HCT116 (cell line): ENCODE data around the gene MT3. TPM values are rescaled to one million over a fixed set of nuclear protein-coding genes. Genes with fewer than 3 reads are reported as not detected.

Experiments
- ATAC-seq: fragments of 200-7000 bp; cut with Tn5 transposase; 2 replicates; pipeline ENCODE4 v1.9.1; 2020; ENCODE audit warnings: mild to moderate bottlenecking, moderate library complexity
- BruUV-seq: library from RNA; stranded (reverse); fragments of 400-500 nt; replicated peaks from 2 replicates; lab custom pipeline; 2021; lab: Mats Ljungman, UMichigan
- CTCF ChIA-PET: fragments of 300-600 bp; sonication (Branson Sonifier 250); formaldehyde crosslinking; loops from one replicate; lab custom pipeline; 2021; ENCODE audit warnings: antibody characterized with exemption; lab: Charles Lee
- POLR2A ChIA-PET: fragments of 300-600, 350-600 bp; sonication (Branson Sonifier 250); formaldehyde crosslinking; loops from one replicate; lab custom pipeline; 2021; ENCODE audit warnings: antibody characterized with exemption; lab: Charles Lee
- RAD21 ChIA-PET, 2 experiments: fragments of 300-600 bp; sonication (Branson Sonifier 250); formaldehyde crosslinking; loops; one replicate each; lab custom pipeline; 2023; ENCODE audit warnings: low total read pairs in 2 of 2; ENCODE audit not compliant: uncharacterized antibody in 2 of 2, unreplicated experiment in 2 of 2, low non-redundant PET in 1 of 2; lab: Charles Lee
- DNase-seq: peaks from one replicate; pipeline ENCODE4 v3.0.0-alpha.2; 2010; ENCODE audit warnings: low read depth, low spot score
- H2AFZ ChIP-seq: fragments of 200-600 bp; shearing (Covaris generic), sonication (generic); 2 replicates; pipeline ENCODE4 v1.6.1; 2017; ENCODE audit warnings: low read depth, mixed run types, mixed read lengths, antibody characterized with exemption, low read length; ENCODE audit not compliant: poor library complexity, severe bottlenecking
- H3K27ac ChIP-seq: 2 replicates; pipeline ENCODE4 v1.5.1; 2012; ENCODE audit warnings: low read depth, low read length
- H3K27me3 ChIP-seq: fragments of 200-600 bp; sonication (generic); 2 replicates; pipeline ENCODE4 v1.6.1; 2016; ENCODE audit warnings: mixed run types, low read length, mixed read lengths; ENCODE audit not compliant: insufficient read depth
- H3K36me3 ChIP-seq, 2 experiments: fragments of 200-500 bp in 1 of 2; fragments of 200-600 bp in 1 of 2; sonication (Bioruptor generic) in 1 of 2; sonication (generic) in 1 of 2; 2 replicates each; pipeline versions ENCODE4 v1.5.1 to v1.6.1; 2014 to 2016; ENCODE audit warnings: low read length in 2 of 2, inconsistent platforms in 1 of 2, mixed read lengths in 1 of 2, mixed run types in 1 of 2; ENCODE audit not compliant: insufficient read depth in 2 of 2, control insufficient read depth in 1 of 2
- H3K4me1 ChIP-seq, 2 experiments: fragments of 200-600 bp in 1 of 2; sonication (generic) in 1 of 2; 2 replicates each; pipeline versions ENCODE4 v1.5.1 to v1.6.1; 2012 to 2017; ENCODE audit warnings: low read length in 2 of 2, inconsistent platforms in 1 of 2, mild to moderate bottlenecking in 1 of 2, mixed read lengths in 1 of 2, mixed run types in 1 of 2, moderate library complexity in 1 of 2; ENCODE audit not compliant: insufficient read depth in 2 of 2, control insufficient read depth in 1 of 2
- H3K4me2 ChIP-seq: fragments of 200-600 bp; sonication (generic); 2 replicates; pipeline ENCODE4 v1.6.1; 2017; ENCODE audit warnings: mixed run types, low read length, mixed read lengths
- H3K4me3 ChIP-seq, 2 experiments: fragments of 200-600 bp in 1 of 2; sonication (generic) in 1 of 2; replicated peaks in 1 of 2; 2 replicates each; pipeline ENCODE4 v1.5.1; 2011 to 2016; ENCODE audit warnings: low read length in 2 of 2, control low read depth in 1 of 2, low read depth in 1 of 2, mild to moderate bottlenecking in 1 of 2, mixed read lengths in 1 of 2, mixed run types in 1 of 2
- H3K79me2 ChIP-seq: fragments of 200-600 bp; sonication (generic); 2 replicates; pipeline ENCODE4 v1.6.1; 2017; ENCODE audit warnings: mild to moderate bottlenecking, mixed run types, low read length, moderate library complexity, mixed read lengths; ENCODE audit not compliant: insufficient read depth
- H3K9ac ChIP-seq: fragments of 200-600 bp; sonication (generic); 2 replicates; pipeline ENCODE4 v1.6.1; 2016; ENCODE audit warnings: low read length, mixed read lengths
- H3K9me2 ChIP-seq: fragments of 200-600 bp; sonication (generic), shearing (Covaris generic); 2 replicates; pipeline ENCODE4 v1.6.1; 2017; ENCODE audit warnings: mixed run types, mild to moderate bottlenecking, moderate library complexity; ENCODE audit not compliant: insufficient read depth
- H3K9me3 ChIP-seq, 2 experiments: fragments of 200-500 bp in 1 of 2; fragments of 200-600 bp in 1 of 2; sonication (Bioruptor generic) in 1 of 2; sonication (generic) in 1 of 2; 2 replicates each; pipeline ENCODE4 v1.6.1; 2014 to 2017; ENCODE audit warnings: low read length in 2 of 2, mixed read lengths in 2 of 2, inconsistent platforms in 1 of 2, low read depth in 1 of 2, mild to moderate bottlenecking in 1 of 2, mixed run types in 1 of 2, moderate library complexity in 1 of 2; ENCODE audit not compliant: control insufficient read depth in 1 of 2, insufficient read depth in 1 of 2
- H4K20me1 ChIP-seq: fragments of 200-600 bp; sonication (generic), shearing (Covaris generic); 2 replicates; pipeline ENCODE4 v1.6.1; 2017; ENCODE audit warnings: mixed run types, mild to moderate bottlenecking, moderate library complexity; ENCODE audit not compliant: insufficient read depth
- ATF3 ChIP-seq: IDR thresholded peaks from 2 replicates; pipeline ENCODE4 v1.6.1; 2012
- CBX3 ChIP-seq: IDR thresholded peaks from 2 replicates; pipeline ENCODE4 v1.6.1; 2012; ENCODE audit warnings: low read depth
- EGR1 ChIP-seq: IDR thresholded peaks from 2 replicates; pipeline ENCODE4 v1.6.1; 2012; ENCODE audit warnings: low read depth
- ELF1 ChIP-seq: IDR thresholded peaks from 2 replicates; pipeline ENCODE4 v1.6.1; 2012; ENCODE audit warnings: low read depth, borderline replicate concordance
- EZH2 ChIP-seq: fragments of 200-600 bp; sonication (generic); IDR thresholded peaks from 2 replicates; pipeline ENCODE4 v1.6.1; 2017; ENCODE audit warnings: antibody characterized with exemption, mixed run types
- EZH2phosphoT487 ChIP-seq: fragments of 200-600 bp; IDR thresholded peaks from 2 replicates; pipeline ENCODE4 v1.6.1; 2018; ENCODE audit warnings: antibody characterized with exemption, borderline replicate concordance
- FOSL1 ChIP-seq: IDR thresholded peaks from 2 replicates; pipeline ENCODE4 v1.6.1; 2012; ENCODE audit warnings: low read depth
- JUND ChIP-seq: IDR thresholded peaks from 2 replicates; pipeline ENCODE4 v1.6.1; 2012
- POLR2AphosphoS5 ChIP-seq: IDR thresholded peaks from 2 replicates; pipeline ENCODE4 v1.6.1; 2011; ENCODE audit warnings: mild to moderate bottlenecking, low read depth, low read length, moderate library complexity
- SIN3A ChIP-seq: IDR thresholded peaks from 2 replicates; pipeline ENCODE4 v1.6.1; 2012; ENCODE audit warnings: low read depth
- SP1 ChIP-seq: IDR thresholded peaks from 2 replicates; pipeline ENCODE4 v1.6.1; 2012; ENCODE audit warnings: low read depth
- SRF ChIP-seq: IDR thresholded peaks from 2 replicates; pipeline ENCODE4 v1.6.1; 2012; ENCODE audit warnings: low read depth
- TCF7L2 ChIP-seq: IDR thresholded peaks from 2 replicates; pipeline ENCODE4 v1.7.0; 2011; ENCODE audit warnings: borderline replicate concordance, inconsistent platforms; ENCODE audit not compliant: insufficient read depth, insufficient read length; ENCODE audit errors: extremely low read depth
- YY1 ChIP-seq: IDR thresholded peaks from 2 replicates; pipeline ENCODE4 v1.6.1; 2011; ENCODE audit warnings: low read length, low read depth, moderate library complexity, mild to moderate bottlenecking; ENCODE audit not compliant: insufficient replicate concordance; ENCODE audit errors: extremely low read depth
- ZBTB33 ChIP-seq: IDR thresholded peaks from 2 replicates; pipeline ENCODE4 v1.6.1; 2011; ENCODE audit warnings: mild to moderate bottlenecking, low read length, moderate library complexity; ENCODE audit not compliant: insufficient replicate concordance; ENCODE audit errors: extremely low read depth
- ZFX ChIP-seq: fragments of 450-650 bp; IDR thresholded peaks from 2 replicates; pipeline ENCODE4 v1.6.1; 2017
- ZNF274 ChIP-seq: fragments of 200-500 bp; sonication (Bioruptor generic); IDR thresholded peaks from 2 replicates; pipeline ENCODE4 v1.6.1; 2014; ENCODE audit warnings: mild to moderate bottlenecking, low read depth, low read length, inconsistent platforms
- intact Hi-C: fragments of 100-400 bp; cut with micrococcal nuclease; formaldehyde crosslinking; loops from 2 replicates; pipeline ENCODE4 v1.10.0; 2022
- total RNA-seq: library from RNA; stranded (reverse); gene quantifications from one replicate; pipeline ENCODE4 v1.2.1, GENCODE V29; 2021; ENCODE audit not compliant: unreplicated experiment
- TF ChIP-seq, protein P1 (sequence below), 3 experiments: fragments of 200-600 bp in 1 of 3; sonication (generic) in 1 of 3; IDR thresholded peaks in 2 of 3; conservative IDR thresholded peaks in 1 of 3; 2 replicates each; pipeline ENCODE4 v1.5.1; 2012 to 2017; ENCODE audit warnings: low read depth in 2 of 3, low read length in 2 of 3, antibody characterized with exemption in 1 of 3, borderline replicate concordance in 1 of 3, control low read depth in 1 of 3, mild to moderate bottlenecking in 1 of 3, mixed read lengths in 1 of 3, mixed run types in 1 of 3, moderate library complexity in 1 of 3; ENCODE audit not compliant: insufficient read depth in 1 of 3
- TF ChIP-seq, protein P2 (sequence below): IDR thresholded peaks from 2 replicates; pipeline ENCODE4 v1.6.1; 2012

The MT3 gene
- total RNA-seq, 1 experiment from 2014 or later, result not detected

- DNase-seq (no peak), ATAC-seq (no peak)
- Histone ChIP-seq H3K4me3 (no peak overlapping the region), H4K20me1 (no peaks in the 10 kb centered on the region), H3K9me3 (no peaks in the 10 kb centered on the region), H3K36me3 (no peaks in the 10 kb centered on the region), H2AFZ (no peak overlapping the region), H3K27ac (no peak overlapping the region), H3K9me2 (no peaks in the 10 kb centered on the region), H3K4me2 (no peak overlapping the region)
- RAD21 ChIA-PET, result no interaction called here
- intact Hi-C loops, result no loop called here
- POLR2A ChIA-PET, result no interaction called here
- no TSS peak for BruUV-seq
- CTCF ChIA-PET, result no interaction called here
- no peak for TF ChIP-seq JUND
- no peak for TF ChIP-seq POLR2AphosphoS5
- TF ChIP-seq EGR1, result no peak
- TF ChIP-seq EZH2phosphoT487, result no peak
- no peak for TF ChIP-seq FOSL1
- no peak for TF ChIP-seq ATF3
- TF ChIP-seq TCF7L2, result no peak
- no peak for TF ChIP-seq SRF
- TF ChIP-seq, protein P1, sequence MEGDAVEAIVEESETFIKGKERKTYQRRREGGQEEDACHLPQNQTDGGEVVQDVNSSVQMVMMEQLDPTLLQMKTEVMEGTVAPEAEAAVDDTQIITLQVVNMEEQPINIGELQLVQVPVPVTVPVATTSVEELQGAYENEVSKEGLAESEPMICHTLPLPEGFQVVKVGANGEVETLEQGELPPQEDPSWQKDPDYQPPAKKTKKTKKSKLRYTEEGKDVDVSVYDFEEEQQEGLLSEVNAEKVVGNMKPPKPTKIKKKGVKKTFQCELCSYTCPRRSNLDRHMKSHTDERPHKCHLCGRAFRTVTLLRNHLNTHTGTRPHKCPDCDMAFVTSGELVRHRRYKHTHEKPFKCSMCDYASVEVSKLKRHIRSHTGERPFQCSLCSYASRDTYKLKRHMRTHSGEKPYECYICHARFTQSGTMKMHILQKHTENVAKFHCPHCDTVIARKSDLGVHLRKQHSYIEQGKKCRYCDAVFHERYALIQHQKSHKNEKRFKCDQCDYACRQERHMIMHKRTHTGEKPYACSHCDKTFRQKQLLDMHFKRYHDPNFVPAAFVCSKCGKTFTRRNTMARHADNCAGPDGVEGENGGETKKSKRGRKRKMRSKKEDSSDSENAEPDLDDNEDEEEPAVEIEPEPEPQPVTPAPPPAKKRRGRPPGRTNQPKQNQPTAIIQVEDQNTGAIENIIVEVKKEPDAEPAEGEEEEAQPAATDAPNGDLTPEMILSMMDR (IDR thresholded peaks at IDR 0.05 in 2 of 3, conservative IDR thresholded peaks at IDR 0.05 in 1 of 3; ENCODE audit: borderline replicate concordance in 1 of 3, insufficient read depth in 1 of 3, low read depth in 2 of 3, low read length in 2 of 3), result no peak
- TF ChIP-seq ZNF274, result no peak
- TF ChIP-seq CBX3, result no peak
- no peak for TF ChIP-seq ZFX
- no peak for TF ChIP-seq ELF1
- TF ChIP-seq, protein P2, sequence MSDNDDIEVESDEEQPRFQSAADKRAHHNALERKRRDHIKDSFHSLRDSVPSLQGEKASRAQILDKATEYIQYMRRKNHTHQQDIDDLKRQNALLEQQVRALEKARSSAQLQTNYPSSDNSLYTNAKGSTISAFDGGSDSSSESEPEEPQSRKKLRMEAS, result no peak
- no peak for TF ChIP-seq EZH2
- no peak for TF ChIP-seq ZBTB33
- no peak for TF ChIP-seq SIN3A
- TF ChIP-seq SP1, result no peak
- TF ChIP-seq YY1, result no peak
- TF ChIP-seq, all 23 proteins: peak for 0
- Histone ChIP-seq H3K4me1 (peaks cover 13 to 23% of the 10 kb centered on the region in 2 experiments; a peak in 3 of 4 replicates), H3K9ac (no peak overlapping the region), H3K79me2 (no peaks in the 10 kb centered on the region), H3K27me3 (0 out of 2 replicates have a peak, but pooled peaks cover 5% of the 10 kb centered on the region)
Observed at GRCh38 chr16:56549161-56549560, 40.2 kb upstream of the MT3 start.
